Smooth muscle cell (in vitro differentiated cells): ENCODE measurements around the gene CISH. TPM values are rescaled to one million over a fixed set of nuclear protein-coding genes. Genes with fewer than 3 reads are reported as not detected.

ENCODE experiments used
- DNase-seq: peaks from one replicate; lab custom pipeline; 2025; ENCODE audit not compliant: unreplicated experiment; lab: John Stamatoyannopoulos, UW
- H2AFZ ChIP-seq: fragments of 200-600 bp; sonication (generic); 2 replicates; pipeline ENCODE4 v1.6.0; 2016; ENCODE audit warnings: antibody characterized with exemption, low read depth, mild to moderate bottlenecking
- H3F3A ChIP-seq: fragments of 200-600 bp; sonication (generic); 2 replicates; pipeline ENCODE4 v1.6.0; 2017; ENCODE audit warnings: antibody characterized with exemption, low read depth
- H3K27ac ChIP-seq: fragments of 200-600 bp; sonication (generic); 2 replicates; pipeline ENCODE4 v1.5.1; 2016; ENCODE audit warnings: low read depth, mild to moderate bottlenecking
- H3K27me3 ChIP-seq: fragments of 200-600 bp; sonication (generic); 2 replicates; pipeline ENCODE4 v1.6.1; 2016; ENCODE audit warnings: low read depth, mild to moderate bottlenecking
- H3K36me3 ChIP-seq: fragments of 200-600 bp; sonication (generic); 2 replicates; pipeline ENCODE4 v1.5.1; 2016; ENCODE audit warnings: low read depth
- H3K4me1 ChIP-seq: fragments of 200-600 bp; sonication (generic); 2 replicates; pipeline ENCODE4 v1.5.1; 2016; ENCODE audit warnings: low read depth
- H3K4me2 ChIP-seq: fragments of 200-600 bp; sonication (generic); 2 replicates; pipeline ENCODE4 v1.6.0; 2016; ENCODE audit warnings: mild to moderate bottlenecking
- H3K4me3 ChIP-seq: fragments of 200-600 bp; sonication (generic); 2 replicates; pipeline ENCODE4 v1.5.1; 2016; ENCODE audit warnings: mild to moderate bottlenecking
- H3K79me2 ChIP-seq: fragments of 200-600 bp; sonication (generic); 2 replicates; pipeline ENCODE4 v1.6.0; 2016; ENCODE audit warnings: low read depth, mild to moderate bottlenecking
- H3K9ac ChIP-seq: fragments of 200-600 bp; sonication (generic); 2 replicates; pipeline ENCODE4 v1.6.0; 2016; ENCODE audit warnings: low read depth
- H3K9me3 ChIP-seq: fragments of 200-600 bp; sonication (generic); replicated peaks from 2 replicates; pipeline ENCODE4 v1.5.1; 2016; ENCODE audit warnings: low read depth
- H4K20me1 ChIP-seq: fragments of 200-600 bp; sonication (generic); 2 replicates; pipeline ENCODE4 v1.6.0; 2016; ENCODE audit warnings: low read depth
- CTCF ChIP-seq: fragments of 200-600 bp; sonication (generic); IDR thresholded peaks from 2 replicates; pipeline ENCODE4 v1.5.1; 2017; ENCODE audit warnings: borderline replicate concordance, mild to moderate bottlenecking, antibody characterized with exemption; ENCODE audit not compliant: insufficient read depth, poor library complexity, severe bottlenecking
- WGBS: methylation state at CpG from one replicate; pipeline ENCODE4 v1.1.7; 2016; ENCODE audit warnings: low lambda C conversion rate; 5-methylcytosine and 5-hydroxymethylcytosine counted together
- polyA plus RNA-seq: library from polyadenylated mRNA; unstranded; fragments of >200 nt; fragmentation: Nextera tagmentation; extraction: Ambion mirVana; gene quantifications from 2 replicates; pipeline ENCODE4 v1.2.1, GENCODE V29; 2016
- total RNA-seq: library from RNA; depleted of rRNA; stranded (reverse); fragments of >200 nt; gene quantifications from 2 replicates; pipeline ENCODE4 v1.2.3, GENCODE V29; 2014

Gene CISH
- total and polyA plus RNA-seq, 2 experiments from 2014 or later, result 1.8 to 15.9 TPM

GRCh38 chr3:50651920-50652529 is 40.5 kb upstream of the CISH start:
- Histone ChIP-seq H3K4me2 (no peak overlapping the region), H4K20me1 (no peaks in the 10 kb centered on the region), H3F3A (no peaks in the 10 kb centered on the region), H3K4me3 (no peak overlapping the region), H3K27ac (no peak overlapping the region), H2AFZ (no peak overlapping the region), H3K4me1 (peaks cover 6% of the 10 kb centered on the region), H3K36me3 (no peaks in the 10 kb centered on the region), H3K79me2 (no peaks in the 10 kb centered on the region), H3K9ac (no peak overlapping the region), H3K27me3 (no peaks in the 10 kb centered on the region), H3K9me3 (no peaks in the 10 kb centered on the region)
- WGBS, result 67% methylated on average over 7 of the region's 7 CpGs
- DNase-seq, result no peak
- TF ChIP-seq CTCF, result no peak

- Histone ChIP-seq H3F3A (no peaks in the 10 kb centered on the region), H4K20me1 (no peaks in the 10 kb centered on the region), H3K9ac (no peak overlapping the region), H3K27me3 (no peaks in the 10 kb centered on the region), H3K4me3 (no peak overlapping the region), H3K36me3 (no peaks in the 10 kb centered on the region), H2AFZ (no peak overlapping the region), H3K27ac (no peak overlapping the region), H3K4me1 (peaks cover 6% of the 10 kb centered on the region), H3K4me2 (no peak overlapping the region), H3K9me3 (no peaks in the 10 kb centered on the region), H3K79me2 (no peaks in the 10 kb centered on the region)
- WGBS, result 86% methylated on average over 8 of the region's 8 CpGs
- no peak for TF ChIP-seq CTCF
- DNase-seq, result no peak
Measured at GRCh38 chr3:50651445-50651844, 39.9 kb upstream of the CISH start.

- H3K27me3 ChIP-seq, result no peaks in the 10 kb centered on the region
- H3K9ac ChIP-seq, result no peak overlapping the region
- H3K4me3 ChIP-seq, result no peak overlapping the region
- no peak overlapping the region for H3K27ac ChIP-seq
- DNase-seq, result no peak
- peaks cover 6% of the 10 kb centered on the region for H3K4me1 ChIP-seq
- WGBS, result 100% methylated on average over 1 of the region's 1 CpG
- H3K4me2 ChIP-seq, result no peak overlapping the region
- H3K79me2 ChIP-seq, result no peaks in the 10 kb centered on the region
- H4K20me1 ChIP-seq, result no peaks in the 10 kb centered on the region
- H3K36me3 ChIP-seq, result no peaks in the 10 kb centered on the region
- no peaks in the 10 kb centered on the region for H3F3A ChIP-seq
- H2AFZ ChIP-seq, result no peak overlapping the region
- no peaks in the 10 kb centered on the region for H3K9me3 ChIP-seq
- TF ChIP-seq CTCF, result no peak
Measured at GRCh38 chr3:50650018-50650417, 38.4 kb upstream of the CISH start.

GRCh38 chr3:50649451-50649931 is 37.9 kb upstream of the CISH start:
- 80% methylated on average over 8 of the region's 8 CpGs for WGBS
- H3K36me3 ChIP-seq, result no peaks in the 10 kb centered on the region
- TF ChIP-seq CTCF, result no peak
- H3K9me3 ChIP-seq, result no peaks in the 10 kb centered on the region
- no peaks in the 10 kb centered on the region for H3K27me3 ChIP-seq
- peaks cover 6% of the 10 kb centered on the region for H3K4me1 ChIP-seq
- DNase-seq, result no peak
- no peak overlapping the region for H2AFZ ChIP-seq
- H3K79me2 ChIP-seq, result no peaks in the 10 kb centered on the region
- no peak overlapping the region for H3K4me2 ChIP-seq
- H3F3A ChIP-seq, result no peaks in the 10 kb centered on the region
- no peaks in the 10 kb centered on the region for H4K20me1 ChIP-seq
- H3K27ac ChIP-seq, result no peak overlapping the region
- H3K4me3 ChIP-seq, result no peak overlapping the region
- no peak overlapping the region for H3K9ac ChIP-seq
